Measurements from ENCODE around the gene GRM8. TPM values are rescaled to one million over a fixed set of nuclear protein-coding genes. Genes with fewer than 3 reads are reported as not detected.

GRM8 gene
- total RNA-seq, 1 donor from 2014 or later, result 2.2 TPM

DNA sequence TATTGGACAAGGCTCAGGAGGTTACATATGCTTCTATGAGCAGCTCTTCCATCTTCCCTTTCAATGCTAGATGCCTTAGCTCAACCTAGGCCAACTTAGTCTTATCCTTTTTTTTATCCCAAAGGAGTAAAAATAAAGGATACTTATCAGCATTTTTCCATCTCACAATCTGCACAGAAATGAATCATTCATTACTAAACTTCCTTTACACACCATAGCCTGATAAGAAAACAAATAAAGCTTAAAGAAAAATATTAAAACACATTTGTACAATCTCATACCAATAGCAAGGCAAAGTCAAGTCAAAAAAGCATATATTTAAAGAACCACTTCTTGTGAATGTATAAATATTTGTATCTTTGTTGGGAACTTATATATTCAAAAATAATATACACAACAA, 407.4 kb downstream of the GRM8 start:
- Mint-ChIP-seq H3K27me3 (ENCODE audit: low read depth, unreplicated experiment) (no peaks in the 10 kb centered on the region), H3K36me3 (ENCODE audit: low read depth, unreplicated experiment) (no peaks in the 10 kb centered on the region), H3K9me3 (ENCODE audit: unreplicated experiment) (no peaks in the 10 kb centered on the region), H3K4me3 (ENCODE audit: unreplicated experiment) (no peak overlapping the region), H3K27ac (ENCODE audit: unreplicated experiment) (no peak overlapping the region), H3K4me1 (ENCODE audit: low read depth, unreplicated experiment) (no peaks in the 10 kb centered on the region)
- DNase-seq (ENCODE audit: low read depth) (no peak), FAIRE-seq (no peak)
- Histone ChIP-seq H3K9ac (ENCODE audit: low read length) (no peak overlapping the region), H3K79me2 (ENCODE audit: insufficient read depth, low read length) (no peaks in the 10 kb centered on the region), H4K20me1 (ENCODE audit: insufficient read depth, low read length) (no peaks in the 10 kb centered on the region), H3K27ac (ENCODE audit: low read depth, low read length) (no peak overlapping the region), H3K9me3 (ENCODE audit: insufficient read depth, low read depth, low read length) (no peaks in the 10 kb centered on the region), H3K27me3 (ENCODE audit: insufficient read depth, low read length) (no peaks in the 10 kb centered on the region), H3K4me3 (ENCODE audit: insufficient read depth, low read depth, low read length) (no peak overlapping the region), H3K4me2 (ENCODE audit: low read length) (no peak overlapping the region), H2AFZ (ENCODE audit: low read depth, low read length) (no peak overlapping the region), H3K36me3 (ENCODE audit: insufficient read depth, low read length) (no peaks in the 10 kb centered on the region), H3K4me1 (ENCODE audit: insufficient read depth, low read length) (no peaks in the 10 kb centered on the region)
- no peak for TF ChIP-seq EZH2 (IDR thresholded peaks at IDR 0.05; ENCODE audit: insufficient read depth, low read length)
- TF ChIP-seq CTCF (IDR thresholded peaks at IDR 0.05; ENCODE audit: insufficient read depth, low read depth, low read length), result no peak

DNA sequence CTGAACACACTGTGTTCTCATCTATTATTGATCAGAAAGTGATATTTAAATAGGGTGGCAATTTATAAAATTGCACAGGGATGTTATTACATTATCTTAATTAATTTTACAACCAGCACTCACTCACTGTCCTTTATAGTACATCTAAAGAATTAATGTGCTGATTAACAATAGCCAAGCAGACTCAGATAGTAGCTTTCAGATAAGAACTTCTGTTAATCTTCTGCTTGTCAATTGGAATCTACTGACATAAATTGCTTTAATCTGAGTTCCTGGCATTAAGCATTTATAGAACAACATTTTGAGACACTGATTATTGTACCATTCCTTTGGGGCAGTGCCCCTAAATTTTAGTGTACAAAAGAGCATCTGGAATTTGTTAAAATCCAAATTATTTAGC, 408.9 kb downstream of the GRM8 start:
- H3K27ac Mint-ChIP-seq (ENCODE audit: unreplicated experiment), result no peak overlapping the region
- no peak overlapping the region for H3K9ac ChIP-seq (ENCODE audit: low read length)

More for the DNA sequence above, 408.9 kb downstream of the GRM8 start:
- no peaks in the 10 kb centered on the region for H3K27me3 Mint-ChIP-seq (ENCODE audit: low read depth, unreplicated experiment)
- DNase-seq (ENCODE audit: low read depth) (no peak), FAIRE-seq (no peak)
- H3K4me2 ChIP-seq (ENCODE audit: low read length), result no peak overlapping the region
- no peaks in the 10 kb centered on the region for H3K4me1 Mint-ChIP-seq (ENCODE audit: low read depth, unreplicated experiment)
- no peaks in the 10 kb centered on the region for H3K27me3 ChIP-seq (ENCODE audit: insufficient read depth, low read length)
- no peak for TF ChIP-seq CTCF (IDR thresholded peaks at IDR 0.05; ENCODE audit: insufficient read depth, low read depth, low read length)
- TF ChIP-seq EZH2 (IDR thresholded peaks at IDR 0.05; ENCODE audit: insufficient read depth, low read length), result no peak
- no peak overlapping the region for H3K27ac ChIP-seq (ENCODE audit: low read depth, low read length)
- H3K9me3 ChIP-seq (ENCODE audit: insufficient read depth, low read depth, low read length), result no peaks in the 10 kb centered on the region
- H2AFZ ChIP-seq (ENCODE audit: low read depth, low read length), result no peak overlapping the region
- H3K4me3 ChIP-seq (ENCODE audit: insufficient read depth, low read depth, low read length), result no peak overlapping the region
- H3K4me3 Mint-ChIP-seq (ENCODE audit: unreplicated experiment), result no peak overlapping the region
- no peaks in the 10 kb centered on the region for H3K36me3 ChIP-seq (ENCODE audit: insufficient read depth, low read length)
- no peaks in the 10 kb centered on the region for H3K4me1 ChIP-seq (ENCODE audit: insufficient read depth, low read length)
- no peaks in the 10 kb centered on the region for H3K9me3 Mint-ChIP-seq (ENCODE audit: unreplicated experiment)
- no peaks in the 10 kb centered on the region for H3K36me3 Mint-ChIP-seq (ENCODE audit: low read depth, unreplicated experiment)
- no peaks in the 10 kb centered on the region for H3K79me2 ChIP-seq (ENCODE audit: insufficient read depth, low read length)
- H4K20me1 ChIP-seq (ENCODE audit: insufficient read depth, low read length), result no peaks in the 10 kb centered on the region

Measured in astrocyte (in vitro differentiated cells and primary cell).